ENCODE results near the gene MOB1B. TPM values are rescaled to one million over a fixed set of nuclear protein-coding genes. Genes with fewer than 3 reads are reported as not detected.

Gene MOB1B
- total RNA-seq, 1 donor from 2014 or later = 48.2 TPM

DNA sequence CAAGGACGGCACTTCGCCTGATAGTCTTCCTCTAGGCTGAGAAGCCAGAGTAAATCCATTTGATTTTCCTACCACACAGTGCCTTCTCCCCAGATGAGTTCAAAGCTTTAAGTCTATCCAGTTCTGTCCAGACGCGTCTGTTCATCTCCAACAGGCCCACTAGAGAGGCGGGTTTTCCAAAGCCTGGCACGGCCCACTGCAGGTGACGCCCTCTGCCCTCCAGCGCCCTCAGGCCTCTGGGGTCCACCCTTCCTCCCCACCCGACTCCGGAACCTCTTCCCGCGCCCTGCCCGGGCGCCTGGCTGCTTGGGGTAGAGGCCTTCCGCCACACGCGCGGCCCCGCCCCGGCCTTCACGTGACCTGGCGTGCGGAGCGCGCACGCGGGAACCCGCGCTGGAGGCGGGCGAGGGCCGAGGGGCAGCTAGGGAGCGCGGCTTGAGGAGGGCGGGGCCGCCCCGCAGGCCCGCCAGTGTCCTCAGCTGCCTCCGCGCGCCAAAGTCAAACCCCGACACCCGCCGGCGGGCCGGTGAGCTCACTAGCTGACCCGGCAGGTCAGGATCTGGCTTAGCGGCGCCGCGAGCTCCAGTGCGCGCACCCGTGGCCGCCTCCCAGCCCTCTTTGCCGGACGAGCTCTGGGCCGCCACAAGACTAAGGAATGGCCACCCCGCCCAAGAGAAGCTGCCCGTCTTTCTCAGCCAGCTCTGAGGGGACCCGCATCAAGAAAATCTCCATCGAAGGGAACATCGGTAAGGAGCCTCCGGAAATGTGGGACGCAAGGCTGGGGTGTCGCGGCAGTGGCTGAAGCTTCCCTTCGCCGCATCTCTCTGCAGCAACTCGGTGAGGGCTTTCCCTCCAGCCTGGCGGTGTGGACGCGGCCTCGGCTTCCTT is 91.3 kb downstream of the MOB1B start, which contains the start of gene DCK:
TSS of gene DCK (plus strand) at position 469 of the 888 bp plus-strand sequence. CDS start at position 656, 187 bp downstream.
- Mint-ChIP-seq H3K4me1 (ENCODE audit: unreplicated experiment) (peaks cover 29% of the 10 kb centered on the region), H3K27ac (peak within 1 kb of the TSS; percentile 90), H3K9me3 (no peaks in the 10 kb centered on the region), H3K36me3 (peaks cover 13% of the 10 kb centered on the region), H3K4me3 (peak within 1 kb of the TSS; percentile 94), H3K27me3 (no peaks in the 10 kb centered on the region)
- TF ChIP-seq, protein P1, sequence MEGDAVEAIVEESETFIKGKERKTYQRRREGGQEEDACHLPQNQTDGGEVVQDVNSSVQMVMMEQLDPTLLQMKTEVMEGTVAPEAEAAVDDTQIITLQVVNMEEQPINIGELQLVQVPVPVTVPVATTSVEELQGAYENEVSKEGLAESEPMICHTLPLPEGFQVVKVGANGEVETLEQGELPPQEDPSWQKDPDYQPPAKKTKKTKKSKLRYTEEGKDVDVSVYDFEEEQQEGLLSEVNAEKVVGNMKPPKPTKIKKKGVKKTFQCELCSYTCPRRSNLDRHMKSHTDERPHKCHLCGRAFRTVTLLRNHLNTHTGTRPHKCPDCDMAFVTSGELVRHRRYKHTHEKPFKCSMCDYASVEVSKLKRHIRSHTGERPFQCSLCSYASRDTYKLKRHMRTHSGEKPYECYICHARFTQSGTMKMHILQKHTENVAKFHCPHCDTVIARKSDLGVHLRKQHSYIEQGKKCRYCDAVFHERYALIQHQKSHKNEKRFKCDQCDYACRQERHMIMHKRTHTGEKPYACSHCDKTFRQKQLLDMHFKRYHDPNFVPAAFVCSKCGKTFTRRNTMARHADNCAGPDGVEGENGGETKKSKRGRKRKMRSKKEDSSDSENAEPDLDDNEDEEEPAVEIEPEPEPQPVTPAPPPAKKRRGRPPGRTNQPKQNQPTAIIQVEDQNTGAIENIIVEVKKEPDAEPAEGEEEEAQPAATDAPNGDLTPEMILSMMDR (conservative IDR thresholded peaks at IDR 0.05) = no peak
- peak; percentile 94 for DNase-seq (ENCODE audit: extremely low spot score, unreplicated experiment)

DNA sequence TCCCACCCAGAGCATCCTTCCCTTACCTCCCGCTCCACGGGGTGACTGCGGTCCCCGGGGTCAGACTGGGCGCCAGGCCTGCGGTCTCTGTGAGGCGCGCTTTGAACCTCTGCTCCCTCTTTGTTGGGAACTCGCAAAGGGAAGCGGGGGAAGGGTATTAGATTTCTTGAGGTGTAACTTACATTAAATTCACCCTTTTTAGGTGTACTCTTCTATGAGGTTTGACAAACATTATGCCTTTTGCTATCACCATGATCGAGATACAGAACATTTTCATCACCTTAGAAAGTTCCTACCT is 91.8 kb downstream of the MOB1B start:
- no peaks in the 10 kb centered on the region for H3K9me3 Mint-ChIP-seq
- no peak for DNase-seq (ENCODE audit: extremely low spot score, unreplicated experiment)
- H3K27me3 Mint-ChIP-seq = no peaks in the 10 kb centered on the region
- peak overlapping the region; percentile 90 for H3K27ac Mint-ChIP-seq
- peak overlapping the region; percentile 94 for H3K4me3 Mint-ChIP-seq
- peaks cover 16% of the 10 kb centered on the region for H3K36me3 Mint-ChIP-seq
- H3K4me1 Mint-ChIP-seq (ENCODE audit: unreplicated experiment) = peaks cover 29% of the 10 kb centered on the region
- TF ChIP-seq, protein P1 (conservative IDR thresholded peaks at IDR 0.05) = no peak

DNA sequence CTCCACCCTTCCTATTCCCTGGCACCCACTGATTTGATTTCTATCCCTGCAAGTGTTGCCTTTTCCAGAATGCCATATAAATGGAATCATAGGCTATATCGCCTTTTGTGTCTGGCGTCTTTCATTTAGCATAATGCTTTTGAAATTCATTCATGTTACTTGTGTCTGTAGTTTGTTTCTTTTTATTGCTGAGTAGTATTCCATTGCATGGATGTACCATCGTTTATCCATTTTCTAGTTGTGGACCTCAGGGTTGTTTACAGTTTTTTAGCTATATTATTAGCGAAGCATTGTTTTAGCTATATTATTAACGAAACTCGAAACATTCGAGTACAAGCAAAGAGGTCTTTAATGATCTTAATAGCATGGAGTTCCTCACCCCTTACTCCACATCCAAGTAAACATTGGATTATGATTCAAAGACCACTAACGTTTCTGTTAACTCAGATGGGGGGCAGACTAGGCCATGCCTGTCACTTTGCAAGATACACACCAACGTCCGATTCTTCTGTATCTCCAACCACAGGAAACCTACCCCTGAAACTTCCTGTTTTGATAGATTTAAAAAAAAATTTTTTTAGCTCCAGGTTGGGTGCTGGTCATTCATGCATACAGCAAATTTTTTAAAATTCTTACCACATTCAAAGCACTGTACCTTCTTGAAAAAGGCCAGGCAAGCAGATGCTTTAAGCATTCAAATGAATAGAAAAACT is 92.4 kb downstream of the MOB1B start:
- Mint-ChIP-seq H3K27me3 (no peaks in the 10 kb centered on the region), H3K4me1 (ENCODE audit: unreplicated experiment) (peaks cover 29% of the 10 kb centered on the region), H3K27ac (peak overlapping the region; percentile 90), H3K4me3 (peak overlapping the region; percentile 94), H3K36me3 (peaks cover 21% of the 10 kb centered on the region), H3K9me3 (no peaks in the 10 kb centered on the region)
- DNase-seq (ENCODE audit: extremely low spot score, unreplicated experiment) = no peak
- TF ChIP-seq, protein P1 (conservative IDR thresholded peaks at IDR 0.05) = no peak

DNA sequence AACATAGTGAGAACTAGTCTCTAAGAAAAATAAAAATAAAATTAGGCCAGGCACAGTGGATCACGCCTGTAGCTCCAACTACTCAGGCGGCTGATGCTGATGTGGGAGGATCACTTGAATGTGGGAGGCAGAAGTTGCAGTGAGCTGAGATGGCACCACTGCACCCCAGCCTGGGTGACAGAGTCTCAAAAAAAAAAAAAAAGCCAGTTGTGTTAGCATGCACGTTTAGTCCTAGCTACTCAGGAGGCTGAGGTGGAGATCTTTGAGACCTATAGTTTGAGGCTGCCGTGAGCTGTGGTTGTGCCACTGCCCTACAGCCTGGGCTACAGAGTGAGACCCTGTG is 93.8 kb downstream of the MOB1B start:
- Mint-ChIP-seq H3K9me3 (peaks cover 3% of the 10 kb centered on the region), H3K27me3 (no peaks in the 10 kb centered on the region), H3K4me1 (ENCODE audit: unreplicated experiment) (peaks cover 29% of the 10 kb centered on the region), H3K27ac (no peak overlapping the region), H3K4me3 (peak overlapping the region; percentile 64), H3K36me3 (peaks cover 36% of the 10 kb centered on the region)
- DNase-seq (ENCODE audit: extremely low spot score, unreplicated experiment) = no peak
- TF ChIP-seq, protein P1 (conservative IDR thresholded peaks at IDR 0.05) = no peak

DNA sequence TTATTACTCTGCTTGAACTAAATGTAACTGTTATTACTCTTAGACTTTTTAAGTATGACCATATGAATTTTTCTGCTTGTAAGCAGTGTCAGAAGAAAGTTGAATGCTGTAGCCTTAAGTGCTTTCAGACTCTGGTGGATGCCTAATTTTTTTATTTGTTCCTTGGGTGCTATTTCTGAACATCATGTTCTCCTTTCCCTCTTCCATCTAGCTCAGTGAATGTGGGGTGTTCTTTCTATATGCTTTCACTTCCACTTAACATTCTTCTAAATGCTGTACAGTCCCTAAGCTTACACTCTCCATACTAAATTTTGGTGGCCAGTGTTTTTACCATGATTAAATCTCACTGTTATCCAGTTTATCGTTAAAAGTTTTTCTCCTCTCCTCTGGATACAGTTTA is 94.9 kb downstream of the MOB1B start:
- DNase-seq (ENCODE audit: extremely low spot score, unreplicated experiment) = no peak
- TF ChIP-seq, protein P1 (conservative IDR thresholded peaks at IDR 0.05) = no peak
- H3K9me3 Mint-ChIP-seq = peaks cover 8% of the 10 kb centered on the region
- H3K27ac Mint-ChIP-seq = no peak overlapping the region
- H3K27me3 Mint-ChIP-seq = no peaks in the 10 kb centered on the region
- peaks cover 29% of the 10 kb centered on the region for H3K4me1 Mint-ChIP-seq (ENCODE audit: unreplicated experiment)
- peak overlapping the region; percentile 64 for H3K4me3 Mint-ChIP-seq
- peaks cover 46% of the 10 kb centered on the region for H3K36me3 Mint-ChIP-seq

All from type B pancreatic cell (in vitro differentiated cells).